ENCODE results near the gene FALEC.

- TF ChIP-seq CTCF (IDR thresholded peaks at IDR 0.05; ENCODE audit: control extremely low read depth in 1 of 3, insufficient read depth in 1 of 3, low read depth in 1 of 3, low read length in 3 of 3), result no peak
- TF ChIP-seq RAD21 (IDR thresholded peaks at IDR 0.05 in 1 of 2, conservative IDR thresholded peaks at IDR 0.05 in 1 of 2; ENCODE audit: low read depth in 2 of 2, low read length in 2 of 2), result no peak
- no peak for TF ChIP-seq POLR2A (IDR thresholded peaks at IDR 0.05; ENCODE audit: control extremely low read depth in 1 of 2, low read depth in 2 of 2, low read length in 2 of 2)
Measured at GRCh38 chr1:150474869-150475268, 40.7 kb upstream of the FALEC start.
